ENCODE measurements around the gene MBD3.
A peak's percentile ranks its signal among the peaks of the same experiment; 100 is the strongest.

Gene MBD3

GRCh38 chr19:1572795-1573194, 19.9 kb downstream of the MBD3 start:
- DNase-seq (ENCODE audit: low read depth in 2 of 2) = no peak

- DNase-seq (ENCODE audit: low read depth in 2 of 2) = no peak
Measured at GRCh38 chr19:1571358-1571757, 21.3 kb downstream of the MBD3 start.

DNA sequence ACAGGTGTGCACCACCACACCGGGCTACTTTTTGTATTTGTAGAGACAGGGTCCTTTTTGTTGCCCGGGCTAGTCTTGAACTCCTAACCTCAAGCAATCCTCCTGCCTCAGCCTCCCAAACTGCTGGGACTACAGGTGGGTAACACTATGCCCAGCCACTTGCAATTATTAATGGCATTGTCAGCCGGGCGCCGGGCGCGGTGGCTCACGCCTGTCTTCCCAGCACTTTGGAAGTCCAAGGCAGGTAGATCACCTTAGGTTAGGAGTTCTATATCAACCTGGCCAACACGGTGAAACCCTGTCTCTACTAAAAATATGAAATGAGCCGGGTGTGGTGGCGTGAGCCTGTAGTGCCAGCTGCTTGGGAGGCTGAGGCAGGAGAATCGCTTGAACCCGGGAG, 21.8 kb downstream of the MBD3 start:
- DNase-seq (ENCODE audit: low read depth in 2 of 2) = no peak

GRCh38 chr19:1569997-1570396, 22.7 kb downstream of the MBD3 start:
- DNase-seq (ENCODE audit: low read depth in 2 of 2) = no peak

- peak; percentile 72 to 77 for DNase-seq (ENCODE audit: low read depth in 2 of 2)
Measured at GRCh38 chr19:1568320-1569019, 24.2 kb downstream of the MBD3 start, which contains the start of gene MEX3D. Gene MEX3D (minus strand): TSS chr19:1568325. CDS start chr19:1568058, 267 bp downstream.

GRCh38 chr19:1567848-1568227, 24.8 kb downstream of the MBD3 start:
- DNase-seq (ENCODE audit: low read depth in 2 of 2) = no peak

DNA sequence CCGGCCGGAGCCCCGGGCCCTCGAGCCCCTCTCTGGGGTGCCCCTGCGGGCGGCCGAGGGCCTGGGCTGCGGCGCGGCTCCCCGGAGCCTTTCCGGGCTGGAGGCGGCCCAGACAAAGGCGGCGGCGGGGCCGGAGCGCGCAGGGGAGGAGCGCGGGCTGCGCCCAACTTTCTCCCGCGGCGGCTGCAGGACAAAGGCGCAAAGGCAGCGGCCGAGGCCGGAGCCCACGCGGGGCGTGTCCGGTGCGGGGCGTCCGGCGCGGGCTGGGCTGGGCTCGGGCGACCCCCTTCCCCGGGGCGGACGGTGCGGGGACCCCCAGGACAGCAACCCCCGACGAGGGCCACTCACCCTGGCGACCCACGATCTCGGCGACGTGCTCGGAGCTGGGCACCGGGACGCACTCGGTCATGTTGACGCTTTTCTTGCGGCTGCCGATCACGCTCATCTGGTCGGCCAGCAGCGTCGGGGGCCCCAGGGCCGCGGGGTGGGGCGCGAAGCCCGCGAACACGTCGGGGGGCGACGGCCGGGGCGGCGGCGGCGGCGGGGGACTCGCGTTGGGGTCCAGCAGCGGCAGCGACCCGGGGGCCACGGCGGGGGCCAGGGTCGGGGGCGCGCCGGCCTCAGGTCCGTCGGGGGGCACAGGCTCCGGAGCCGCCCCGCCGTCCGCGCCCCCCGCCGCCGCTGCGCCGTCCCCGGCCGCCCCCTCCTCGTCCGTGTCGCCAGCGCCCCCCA, 25.4 kb downstream of the MBD3 start:
- no peak for DNase-seq (ENCODE audit: low read depth in 2 of 2)

- DNase-seq (ENCODE audit: low read depth in 2 of 2) = no peak
Measured at GRCh38 chr19:1566392-1567115, 26.1 kb downstream of the MBD3 start.

- no peak for DNase-seq (ENCODE audit: low read depth in 2 of 2)
Measured at GRCh38 chr19:1563251-1563650, 29.4 kb downstream of the MBD3 start.

GRCh38 chr19:1561236-1561842, 31.3 kb downstream of the MBD3 start:
- DNase-seq (ENCODE audit: low read depth in 2 of 2) = no peak

DNA sequence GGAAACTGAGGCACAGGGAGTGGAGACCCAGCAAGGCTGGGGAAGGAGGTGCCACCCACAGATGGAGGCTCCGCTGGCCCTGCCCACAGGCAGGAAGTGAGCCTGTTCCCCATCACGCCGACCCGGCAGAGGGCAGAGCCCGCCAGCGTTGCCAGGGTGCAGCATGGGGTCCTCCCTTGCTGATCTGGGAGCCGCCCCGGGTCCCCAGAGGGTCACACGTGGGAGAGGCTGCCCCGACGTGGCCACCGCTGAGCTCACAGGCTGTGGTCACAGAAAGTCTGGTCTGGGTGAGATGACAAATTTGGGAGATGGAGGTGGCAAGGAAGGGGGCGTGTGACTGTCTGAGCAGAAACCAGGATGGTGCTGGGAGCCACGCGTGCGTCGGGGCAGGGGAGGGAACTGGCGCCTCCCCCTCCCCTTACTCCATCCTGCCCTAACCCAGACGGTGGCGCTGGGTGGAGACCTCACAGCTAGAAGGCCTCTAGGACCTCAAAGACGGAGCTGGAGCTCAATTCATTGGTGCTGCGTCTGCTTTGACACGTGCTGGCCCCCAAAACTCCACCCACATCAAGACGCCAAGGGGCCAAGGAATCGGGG, 32.3 kb downstream of the MBD3 start:
- DNase-seq (ENCODE audit: low read depth in 2 of 2) = no peak

DNA sequence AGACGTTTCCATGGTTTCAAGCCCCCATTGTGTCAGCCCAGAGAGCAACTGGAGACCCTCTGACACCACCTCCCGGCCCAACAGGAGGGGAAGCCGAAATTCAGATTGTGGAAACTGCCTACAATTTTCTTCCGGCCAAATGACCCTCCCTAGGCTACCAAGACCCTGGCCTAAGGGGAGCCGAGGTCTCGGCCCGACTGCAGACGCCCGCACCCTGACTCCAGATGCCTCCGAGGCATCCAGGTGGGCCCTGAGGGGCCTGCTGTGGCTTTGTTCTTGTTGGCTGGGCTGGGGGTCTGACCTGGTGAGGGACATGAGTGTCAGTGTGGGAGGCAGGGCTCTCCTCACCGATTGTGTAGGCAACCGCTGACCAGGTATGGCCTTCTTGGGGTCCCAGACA, 34.1 kb downstream of the MBD3 start:
- no peak for DNase-seq (ENCODE audit: low read depth in 2 of 2)

GRCh38 chr19:1556390-1557070, 36.1 kb downstream of the MBD3 start:
- no peak for DNase-seq (ENCODE audit: low read depth in 2 of 2)

- DNase-seq (ENCODE audit: low read depth in 2 of 2) = no peak
Measured at GRCh38 chr19:1555487-1556389, 36.9 kb downstream of the MBD3 start.

- DNase-seq (ENCODE audit: low read depth in 2 of 2) = no peak
Measured at GRCh38 chr19:1554968-1555367, 37.7 kb downstream of the MBD3 start.

DNA sequence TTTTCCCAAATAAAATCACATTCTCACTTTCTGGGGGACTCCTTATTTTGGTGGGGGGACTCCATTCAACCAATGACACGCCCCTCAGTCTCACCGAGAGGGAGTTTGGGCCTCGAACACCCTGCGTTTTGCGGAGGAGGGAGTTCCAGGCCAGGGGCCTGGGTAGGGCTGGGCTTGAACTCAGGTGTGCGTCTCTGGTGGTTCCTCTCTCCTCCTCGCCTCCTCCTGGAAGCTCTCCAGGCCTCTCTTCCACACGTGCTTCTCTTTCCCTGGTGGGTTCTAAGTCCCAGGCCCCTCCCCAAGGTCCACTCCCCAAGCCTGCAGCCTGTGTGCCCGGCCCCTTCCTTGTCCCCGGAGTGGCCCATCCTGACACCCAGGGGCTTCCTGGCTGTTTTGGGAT, 39.2 kb downstream of the MBD3 start:
- DNase-seq (ENCODE audit: low read depth in 2 of 2) = no peak

DNA sequence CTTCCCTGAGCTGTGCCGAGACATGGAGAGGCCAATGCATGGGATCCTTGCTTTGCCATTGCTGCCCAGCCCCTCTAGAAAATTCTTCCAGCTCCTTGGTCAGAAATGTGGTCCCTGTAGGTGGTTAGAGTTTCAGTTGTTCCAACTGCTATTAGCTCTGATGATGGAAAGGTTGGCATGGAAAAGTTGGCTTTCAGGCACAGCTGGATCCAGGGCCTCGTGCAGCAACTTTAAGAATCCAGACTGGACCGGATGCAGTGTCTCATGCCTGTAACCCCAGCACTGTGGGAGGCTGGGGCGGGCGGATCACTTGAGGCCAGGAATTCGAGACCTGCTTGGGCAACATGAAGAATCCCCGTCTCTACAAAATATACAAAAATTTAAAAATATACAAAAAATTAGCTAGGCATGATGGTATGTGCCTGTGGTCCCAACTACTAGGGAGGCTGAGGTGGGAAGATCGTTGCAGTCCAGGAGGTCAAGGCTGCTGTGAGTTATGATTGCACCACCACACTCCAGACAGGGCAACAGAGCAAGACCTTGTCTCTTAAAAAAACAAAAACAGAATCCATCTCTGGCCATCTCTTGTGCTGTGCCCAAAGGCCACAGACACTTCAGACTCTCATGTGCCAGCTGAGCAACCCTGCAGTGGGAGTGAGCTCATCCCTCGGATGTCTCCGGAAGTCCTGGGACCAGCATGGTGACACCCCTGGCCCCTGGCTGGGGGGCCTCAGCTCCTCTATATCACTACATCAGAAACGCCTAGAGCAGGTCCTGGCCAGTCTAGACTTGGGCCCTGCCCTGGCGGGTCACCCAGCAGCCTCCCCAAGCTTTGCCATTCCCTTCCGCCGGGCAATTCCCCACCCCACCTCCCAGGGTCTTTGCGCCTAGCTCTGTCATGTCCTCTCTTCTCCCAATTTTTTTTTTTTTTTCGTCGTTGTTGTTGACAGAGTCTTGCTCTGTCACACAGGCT, 41.3 kb downstream of the MBD3 start:
- no peak for DNase-seq (ENCODE audit: low read depth in 2 of 2)

GRCh38 chr19:1549332-1549945, 43.2 kb downstream of the MBD3 start:
- no peak for DNase-seq (ENCODE audit: low read depth in 2 of 2)

Measured in stimulated activated CD4-positive, alpha-beta T cell treated with anti-CD3 and anti-CD28 coated beads, Interleukin-4, amount 100 ng/mL, for 48 hours (primary cell).